CD14-positive monocyte (primary cell): ENCODE results near the gene MAGEC2. TPM values are rescaled to one million over a fixed set of nuclear protein-coding genes. Genes with fewer than 3 reads are reported as not detected.

Experiments
- DNase-seq, 3 donors: peaks; one replicate each; pipeline ENCODE4 v3.0.0-alpha.2; 2011 to 2022
- H2AFZ ChIP-seq: 2 replicates; pipeline ENCODE4 v1.6.0; 2012; ENCODE audit warnings: mild to moderate bottlenecking, low read depth, low read length, inconsistent platforms; ENCODE audit not compliant: insufficient read depth, poor library complexity, severe bottlenecking
- H3K27ac ChIP-seq, 2 donors: 1 replicate in 1 of 2; 2 replicates in 1 of 2; pipeline ENCODE4 v1.5.1; 2012 to 2013; ENCODE audit warnings: low read length in 2 of 2, control low read depth in 1 of 2, inconsistent platforms in 1 of 2, low read depth in 1 of 2, mild to moderate bottlenecking in 1 of 2
- H3K27me3 ChIP-seq, 2 donors: one replicate each; pipeline versions ENCODE4 v1.6.0 to v1.6.1; 2011 to 2013; ENCODE audit warnings: low read length in 2 of 2; ENCODE audit not compliant: control insufficient read depth in 2 of 2, insufficient read depth in 2 of 2
- H3K36me3 ChIP-seq, 2 donors: replicated peaks in 1 of 2; 1 replicate in 1 of 2; 2 replicates in 1 of 2; pipeline versions ENCODE4 v1.5.1 to v1.6.1; 2012 to 2013; ENCODE audit warnings: low read length in 2 of 2, control low read depth in 1 of 2, inconsistent platforms in 1 of 2, mild to moderate bottlenecking in 1 of 2; ENCODE audit not compliant: insufficient read depth in 2 of 2, control insufficient read depth in 1 of 2
- H3K4me1 ChIP-seq, 2 donors: 1 replicate in 1 of 2; 2 replicates in 1 of 2; pipeline versions ENCODE4 v1.5.1 to v1.6.1; 2012 to 2013; ENCODE audit warnings: low read length in 2 of 2, control low read depth in 1 of 2, inconsistent platforms in 1 of 2, mild to moderate bottlenecking in 1 of 2, moderate library complexity in 1 of 2; ENCODE audit not compliant: insufficient read depth in 2 of 2, control insufficient read depth in 1 of 2
- H3K4me2 ChIP-seq: replicated peaks from 2 replicates; pipeline ENCODE3; 2012; ENCODE audit warnings: low read length, moderate library complexity, mild to moderate bottlenecking; ENCODE audit not compliant: poor library complexity, severe bottlenecking; ENCODE audit errors: extremely low read depth
- H3K4me3 ChIP-seq, 3 experiments: fragments of 200-600 bp in 1 of 3; sonication (generic) in 1 of 3; replicated peaks in 1 of 3; 1 replicate in 2 of 3; 2 replicates in 1 of 3; pipeline ENCODE4 v1.5.1; 2011 to 2013; ENCODE audit warnings: low read length in 3 of 3, mild to moderate bottlenecking in 3 of 3, control low read depth in 2 of 3, low read depth in 2 of 3, inconsistent platforms in 1 of 3, moderate library complexity in 1 of 3
- H3K79me2 ChIP-seq: 2 replicates; pipeline ENCODE4 v1.6.0; 2012; ENCODE audit warnings: mild to moderate bottlenecking, control low read depth, inconsistent platforms, low read length, moderate library complexity; ENCODE audit not compliant: insufficient read depth
- H3K9ac ChIP-seq: 2 replicates; pipeline ENCODE4 v1.6.0; 2017; ENCODE audit warnings: low read length, mild to moderate bottlenecking; ENCODE audit not compliant: insufficient read depth, poor library complexity, severe bottlenecking
- H3K9me3 ChIP-seq, 2 donors: replicated peaks in 1 of 2; 1 replicate in 1 of 2; 2 replicates in 1 of 2; pipeline versions ENCODE4 v1.5.1 to v1.6.1; 2012 to 2013; ENCODE audit warnings: low read length in 2 of 2, control low read depth in 1 of 2; ENCODE audit not compliant: control insufficient read depth in 1 of 2, insufficient read depth in 1 of 2
- H4K20me1 ChIP-seq: 2 replicates; pipeline ENCODE4 v1.6.0; 2012; ENCODE audit warnings: mild to moderate bottlenecking, low read length, control low read depth, moderate library complexity; ENCODE audit not compliant: insufficient read depth
- H3K27ac Mint-ChIP-seq, 7 donors: one replicate each; pipeline ENCODE4 v1.8.0; 2020; ENCODE audit warnings: mild to moderate bottlenecking in 7 of 7, mixed read lengths in 7 of 7, moderate library complexity in 6 of 7, inconsistent platforms in 2 of 7
- H3K27me3 Mint-ChIP-seq, 3 donors: one replicate each; pipeline ENCODE4 v1.8.0; 2021 to 2022; ENCODE audit warnings: low read depth in 3 of 3, mild to moderate bottlenecking in 3 of 3, mixed read lengths in 3 of 3, moderate library complexity in 3 of 3, inconsistent platforms in 1 of 3
- H3K36me3 Mint-ChIP-seq, 2 donors: one replicate each; pipeline ENCODE4 v1.8.0; 2020; ENCODE audit warnings: mixed read lengths in 2 of 2, inconsistent platforms in 1 of 2, mild to moderate bottlenecking in 1 of 2
- H3K4me1 Mint-ChIP-seq: one replicate; pipeline ENCODE4 v1.8.0; 2020; ENCODE audit warnings: mild to moderate bottlenecking, mixed read lengths
- H3K4me3 Mint-ChIP-seq, 2 donors: one replicate each; pipeline ENCODE4 v1.8.0; 2020; ENCODE audit warnings: mild to moderate bottlenecking in 2 of 2, mixed read lengths in 2 of 2, moderate library complexity in 1 of 2
- H3K9me3 Mint-ChIP-seq, 7 donors: one replicate each; pipeline ENCODE4 v1.8.0; 2020 to 2022; ENCODE audit warnings: mixed read lengths in 7 of 7, mild to moderate bottlenecking in 6 of 7, moderate library complexity in 6 of 7, inconsistent platforms in 2 of 7
- CTCF ChIP-seq: fragments of 200-600 bp; IDR thresholded peaks from one replicate; pipeline ENCODE4 v1.8.0; 2022; ENCODE audit warnings: antibody characterized with exemption, mild to moderate bottlenecking
- WGBS: methylation state at CpG from one replicate; pipeline ENCODE4 v1.1.5; 2013; ENCODE audit warnings: missing lambda C conversion rate; ENCODE audit not compliant: insufficient coverage; 5-methylcytosine and 5-hydroxymethylcytosine counted together
- intact Hi-C, 2 donors: fragments of 100-400 bp; cut with micrococcal nuclease; formaldehyde crosslinking; loops; one replicate each; pipeline versions ENCODE4 v1.15.0 to v1.15.1; 2023
- polyA plus RNA-seq, 3 donors: library from polyadenylated mRNA; depleted of rRNA in 1 of 3; unstranded in 2 of 3; stranded (reverse) in 1 of 3; fragments of 300-500 nt in 2 of 3; fragments of >200 nt in 1 of 3; fragmentation: Illumina TruSeq in 2 of 3; gene quantifications; 1 replicate in 2 of 3; 2 replicates in 1 of 3; pipeline ENCODE4 v1.2.3, GENCODE V29; 2012 to 2021

MAGEC2 gene
- polyA plus RNA-seq, 3 donors = not detected

- Histone ChIP-seq H3K36me3 (no peaks in the 10 kb centered on the region), H3K9me3 (no peaks in the 10 kb centered on the region), H3K27ac (no peak overlapping the region), H3K4me1 (no peaks in the 10 kb centered on the region), H3K79me2 (no peaks in the 10 kb centered on the region), H3K4me3 (no peak overlapping the region), H2AFZ (no peak overlapping the region), H3K9ac (no peak overlapping the region), H4K20me1 (no peaks in the 10 kb centered on the region), H3K4me2 (no peak overlapping the region), H3K27me3 (no peaks in the 10 kb centered on the region)
- no CpG with 5 or more reads among the region's 1 CpG for WGBS
- H3K27me3 Mint-ChIP-seq = peaks cover 0 to 2% (median 0%) of the 10 kb centered on the region in 3 donors
- intact Hi-C loops = no loop called here
- H3K36me3 Mint-ChIP-seq = no peaks in the 10 kb centered on the region
- H3K4me3 Mint-ChIP-seq = no peak overlapping the region
- peaks cover 0 to 6% (median 2%) of the 10 kb centered on the region in 7 donors for H3K9me3 Mint-ChIP-seq
- no peak overlapping the region for H3K27ac Mint-ChIP-seq
- no peak for TF ChIP-seq CTCF
- DNase-seq = no peak
- no peaks in the 10 kb centered on the region for H3K4me1 Mint-ChIP-seq
These were observed 33.4 kb upstream of the MAGEC2 start for GRCh38 chrX:142238536-142238935.

- H3K36me3 Mint-ChIP-seq = no peaks in the 10 kb centered on the region
- Histone ChIP-seq H4K20me1 (no peaks in the 10 kb centered on the region), H3K4me2 (no peak overlapping the region), H3K4me1 (no peaks in the 10 kb centered on the region), H3K27me3 (no peaks in the 10 kb centered on the region), H3K79me2 (no peaks in the 10 kb centered on the region), H3K27ac (no peak overlapping the region), H3K36me3 (no peaks in the 10 kb centered on the region), H2AFZ (no peak overlapping the region), H3K9me3 (peaks cover 0 to 8% of the 10 kb centered on the region in 2 donors), H3K4me3 (no peak overlapping the region), H3K9ac (no peak overlapping the region)
- peaks cover 0 to 7% (median 1%) of the 10 kb centered on the region in 7 donors for H3K9me3 Mint-ChIP-seq
- intact Hi-C loops = no loop called here
- no peak for TF ChIP-seq CTCF
- no peak overlapping the region for H3K4me3 Mint-ChIP-seq
- no peak overlapping the region for H3K27ac Mint-ChIP-seq
- WGBS = no CpG with 5 or more reads among the region's 1 CpG
- no peaks in the 10 kb centered on the region for H3K4me1 Mint-ChIP-seq
- DNase-seq = no peak
- H3K27me3 Mint-ChIP-seq = no peaks in the 10 kb centered on the region
These were observed 28.3 kb upstream of the MAGEC2 start for GRCh38 chrX:142233400-142233799.
